KMS-11 (cell line): ENCODE measurements around the gene ST7L.

ENCODE experiments used
- H2AFZ ChIP-seq: fragments of 200-600 bp; sonication (generic); 2 replicates; pipeline ENCODE4 v1.6.1; 2016; ENCODE audit warnings: antibody characterized with exemption, mixed run types, low read depth
- H3K27ac ChIP-seq: fragments of 200-600 bp; sonication (generic); 2 replicates; pipeline ENCODE4 v1.6.1; 2016; ENCODE audit warnings: mild to moderate bottlenecking, mixed run types
- H3K27me3 ChIP-seq: fragments of 200-600 bp; sonication (generic); 2 replicates; pipeline ENCODE4 v1.6.1; 2017; ENCODE audit warnings: mild to moderate bottlenecking, low read depth, mixed run types, moderate library complexity; ENCODE audit not compliant: insufficient read depth
- H3K36me3 ChIP-seq: fragments of 200-600 bp; sonication (generic); 2 replicates; pipeline ENCODE4 v1.6.1; 2017; ENCODE audit warnings: mild to moderate bottlenecking, mixed run types; ENCODE audit not compliant: insufficient read depth
- H3K4me1 ChIP-seq: fragments of 200-600 bp; sonication (generic); 2 replicates; pipeline ENCODE4 v1.6.1; 2016; ENCODE audit warnings: mild to moderate bottlenecking, low read depth, mixed run types; ENCODE audit not compliant: poor library complexity, severe bottlenecking
- H3K4me2 ChIP-seq: fragments of 200-600 bp; sonication (generic); 2 replicates; pipeline ENCODE4 v1.7.0; 2016; ENCODE audit warnings: mild to moderate bottlenecking, mixed run types
- H3K4me3 ChIP-seq: fragments of 200-600 bp; sonication (generic); IDR thresholded peaks from 2 replicates; pipeline ENCODE4 v1.6.1; 2017; ENCODE audit warnings: low read depth, low read length, mixed read lengths; ENCODE audit not compliant: insufficient read depth
- H3K79me2 ChIP-seq: fragments of 200-600 bp; sonication (generic); 2 replicates; pipeline ENCODE4 v1.6.1; 2016; ENCODE audit warnings: low read depth, mixed run types; ENCODE audit not compliant: insufficient read depth
- H3K9ac ChIP-seq: fragments of 200-600 bp; sonication (generic); 2 replicates; pipeline ENCODE4 v1.6.1; 2016; ENCODE audit warnings: mild to moderate bottlenecking, mixed run types
- H4K20me1 ChIP-seq: fragments of 200-600 bp; sonication (generic); 2 replicates; pipeline ENCODE4 v1.6.1; 2016; ENCODE audit warnings: mild to moderate bottlenecking, mixed run types; ENCODE audit not compliant: insufficient read depth
- TF ChIP-seq, protein P1 (sequence below): fragments of 200-600 bp; sonication (generic); conservative IDR thresholded peaks from 2 replicates; pipeline ENCODE4 v1.6.1; 2017; ENCODE audit warnings: low read depth, mild to moderate bottlenecking, antibody characterized with exemption, low read length, moderate library complexity, mixed read lengths

ST7L gene

DNA sequence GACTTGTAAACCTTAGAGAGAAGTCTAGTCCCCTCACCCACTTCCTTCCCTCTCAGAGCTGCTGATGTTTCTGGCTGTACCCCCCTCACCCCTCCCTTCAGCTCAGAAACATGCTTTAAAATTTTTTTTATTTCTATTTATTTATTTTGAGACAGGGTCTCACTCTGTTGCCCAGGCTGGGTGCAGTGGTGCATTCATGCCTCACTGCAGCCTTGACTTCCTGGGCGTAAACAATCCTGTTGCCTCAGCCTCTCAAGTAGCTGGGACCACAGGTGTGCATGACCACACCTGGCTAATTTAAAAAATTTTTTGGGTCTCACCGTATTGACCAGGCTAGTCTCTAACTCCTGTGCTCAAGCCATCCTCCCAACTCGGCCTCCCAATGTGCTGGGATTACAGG, 113.1 kb downstream of the ST7L start:
- Histone ChIP-seq H3K27me3 (no peaks in the 10 kb centered on the region), H3K27ac (no peak overlapping the region), H3K79me2 (no peaks in the 10 kb centered on the region), H4K20me1 (no peaks in the 10 kb centered on the region), H3K36me3 (no peaks in the 10 kb centered on the region), H3K4me2 (no peak overlapping the region), H3K4me3 (no peak overlapping the region), H3K4me1 (no peaks in the 10 kb centered on the region), H2AFZ (no peak overlapping the region), H3K9ac (no peak overlapping the region)
- TF ChIP-seq, protein P1, sequence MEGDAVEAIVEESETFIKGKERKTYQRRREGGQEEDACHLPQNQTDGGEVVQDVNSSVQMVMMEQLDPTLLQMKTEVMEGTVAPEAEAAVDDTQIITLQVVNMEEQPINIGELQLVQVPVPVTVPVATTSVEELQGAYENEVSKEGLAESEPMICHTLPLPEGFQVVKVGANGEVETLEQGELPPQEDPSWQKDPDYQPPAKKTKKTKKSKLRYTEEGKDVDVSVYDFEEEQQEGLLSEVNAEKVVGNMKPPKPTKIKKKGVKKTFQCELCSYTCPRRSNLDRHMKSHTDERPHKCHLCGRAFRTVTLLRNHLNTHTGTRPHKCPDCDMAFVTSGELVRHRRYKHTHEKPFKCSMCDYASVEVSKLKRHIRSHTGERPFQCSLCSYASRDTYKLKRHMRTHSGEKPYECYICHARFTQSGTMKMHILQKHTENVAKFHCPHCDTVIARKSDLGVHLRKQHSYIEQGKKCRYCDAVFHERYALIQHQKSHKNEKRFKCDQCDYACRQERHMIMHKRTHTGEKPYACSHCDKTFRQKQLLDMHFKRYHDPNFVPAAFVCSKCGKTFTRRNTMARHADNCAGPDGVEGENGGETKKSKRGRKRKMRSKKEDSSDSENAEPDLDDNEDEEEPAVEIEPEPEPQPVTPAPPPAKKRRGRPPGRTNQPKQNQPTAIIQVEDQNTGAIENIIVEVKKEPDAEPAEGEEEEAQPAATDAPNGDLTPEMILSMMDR, result no peak

DNA sequence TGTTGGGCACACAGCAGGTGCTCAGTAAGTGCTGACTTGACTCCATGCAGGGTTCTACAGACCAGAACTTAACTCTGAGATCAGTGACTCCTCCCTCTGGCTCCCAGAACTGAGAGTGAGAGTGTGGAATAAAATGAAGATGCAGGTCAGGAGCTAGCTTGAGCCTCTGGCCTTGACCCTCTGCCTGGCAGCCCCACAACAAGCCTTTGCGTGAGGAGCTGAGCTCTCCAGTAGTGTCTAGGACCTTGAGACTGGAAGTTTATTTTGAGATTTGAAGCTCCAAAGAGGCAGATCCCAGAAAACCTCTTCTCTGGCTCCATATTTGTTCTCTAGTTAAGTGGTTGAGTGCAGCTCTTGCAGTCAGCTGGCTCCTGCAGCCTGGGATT, 113.5 kb downstream of the ST7L start:
- Histone ChIP-seq H3K27me3 (no peaks in the 10 kb centered on the region), H3K27ac (no peak overlapping the region), H3K79me2 (no peaks in the 10 kb centered on the region), H3K9ac (no peak overlapping the region), H3K36me3 (no peaks in the 10 kb centered on the region), H3K4me3 (no peak overlapping the region), H3K4me2 (no peak overlapping the region), H3K4me1 (no peaks in the 10 kb centered on the region), H2AFZ (no peak overlapping the region), H4K20me1 (no peaks in the 10 kb centered on the region)
- TF ChIP-seq, protein P1, result no peak

- H4K20me1 ChIP-seq, result no peaks in the 10 kb centered on the region
- TF ChIP-seq, protein P1, result no peak
- H3K4me2 ChIP-seq, result no peak overlapping the region
- no peaks in the 10 kb centered on the region for H3K79me2 ChIP-seq
- H3K9ac ChIP-seq, result no peak overlapping the region
- no peak overlapping the region for H2AFZ ChIP-seq
- H3K4me3 ChIP-seq, result no peak overlapping the region
- H3K27ac ChIP-seq, result no peak overlapping the region
- no peaks in the 10 kb centered on the region for H3K27me3 ChIP-seq
- no peaks in the 10 kb centered on the region for H3K36me3 ChIP-seq
- no peaks in the 10 kb centered on the region for H3K4me1 ChIP-seq
These were observed 114.1 kb downstream of the ST7L start for GRCh38 chr1:112504661-112505399.

DNA sequence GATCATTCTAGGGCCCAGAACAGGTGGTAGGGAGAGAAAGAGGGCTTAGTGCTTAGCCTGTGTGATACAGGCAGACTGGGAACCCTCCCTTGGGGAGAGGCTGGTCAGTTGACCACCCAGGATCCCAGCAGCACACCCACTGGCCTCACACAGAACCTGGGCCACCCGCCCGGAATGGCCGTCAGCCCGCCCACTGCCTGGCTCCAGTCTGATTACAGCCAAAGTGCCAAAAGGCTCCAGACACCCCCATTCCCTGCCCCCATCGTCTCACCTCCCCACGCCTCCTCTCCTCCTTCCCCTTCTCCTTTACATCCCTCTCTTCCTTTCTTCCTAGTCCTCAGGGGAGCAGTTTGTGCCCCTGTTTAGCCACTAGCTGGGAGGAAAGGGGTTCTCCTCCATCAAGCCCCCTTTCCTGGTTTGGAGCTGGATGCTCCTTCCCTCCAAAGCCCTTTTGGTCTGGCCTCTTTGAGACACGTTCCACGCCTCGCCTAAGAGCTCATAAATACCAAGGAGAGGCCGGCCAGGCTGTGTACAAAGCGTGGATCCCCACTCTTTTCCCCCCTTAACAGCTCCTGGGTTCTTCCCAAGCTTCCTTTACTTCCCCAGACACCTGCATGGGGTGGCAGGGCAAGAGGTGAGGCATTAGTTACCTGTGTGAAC, 114.8 kb downstream of the ST7L start:
- H3K4me1 ChIP-seq, result no peaks in the 10 kb centered on the region
- H3K27me3 ChIP-seq, result no peaks in the 10 kb centered on the region
- H3K4me3 ChIP-seq, result no peak overlapping the region
- H2AFZ ChIP-seq, result no peak overlapping the region
- H4K20me1 ChIP-seq, result no peaks in the 10 kb centered on the region
- H3K4me2 ChIP-seq, result no peak overlapping the region
- H3K79me2 ChIP-seq, result no peaks in the 10 kb centered on the region
- H3K27ac ChIP-seq, result no peak overlapping the region
- TF ChIP-seq, protein P1, result no peak
- no peaks in the 10 kb centered on the region for H3K36me3 ChIP-seq
- no peak overlapping the region for H3K9ac ChIP-seq
